Liver (tissue), 3 donors: ENCODE measurements around the gene VWA3B.

Experiments used
- FOXA1 ChIP-seq: IDR thresholded peaks from 2 replicates; pipeline ENCODE4 v1.6.1; 2016; ENCODE audit warnings: antibody characterized with exemption
- FOXA2 ChIP-seq: IDR thresholded peaks from 2 replicates; pipeline ENCODE4 v1.6.1; 2016; ENCODE audit warnings: antibody characterized with exemption
- GABPA ChIP-seq, 2 donors: IDR thresholded peaks in 1 of 2; conservative IDR thresholded peaks in 1 of 2; 2 replicates each; pipeline ENCODE4 v1.6.1; 2016; ENCODE audit warnings: antibody characterized with exemption in 2 of 2, mild to moderate bottlenecking in 1 of 2, moderate library complexity in 1 of 2
- HNF4G ChIP-seq: IDR thresholded peaks from 2 replicates; pipeline ENCODE4 v1.6.1; 2016; ENCODE audit warnings: antibody characterized with exemption
- JUND ChIP-seq, 2 donors: IDR thresholded peaks; 2 replicates each; pipeline ENCODE4 v1.6.1; 2016; ENCODE audit warnings: antibody characterized with exemption in 2 of 2
- NR2F2 ChIP-seq: IDR thresholded peaks from 2 replicates; pipeline ENCODE4 v1.6.1; 2016; ENCODE audit warnings: antibody characterized with exemption
- RAD21 ChIP-seq, 2 donors: IDR thresholded peaks; 2 replicates each; pipeline ENCODE4 v1.6.1; 2016; ENCODE audit warnings: antibody characterized with exemption in 2 of 2, mild to moderate bottlenecking in 2 of 2
- RXRA ChIP-seq, 2 donors: IDR thresholded peaks; 2 replicates each; pipeline ENCODE4 v1.6.1; 2017 to 2018; ENCODE audit warnings: antibody characterized with exemption in 2 of 2, mild to moderate bottlenecking in 1 of 2
- SP1 ChIP-seq: IDR thresholded peaks from 2 replicates; pipeline ENCODE4 v1.6.1; 2018; ENCODE audit warnings: antibody characterized with exemption, mild to moderate bottlenecking
- TAF1 ChIP-seq: conservative IDR thresholded peaks from 2 replicates; pipeline ENCODE4 v1.6.1; 2016; ENCODE audit warnings: antibody characterized with exemption, mild to moderate bottlenecking
- TF ChIP-seq, protein P1 (sequence below): fragments of 150-350 bp; IDR thresholded peaks from 2 replicates; pipeline ENCODE4 v1.5.1; 2017; ENCODE audit warnings: improper control_type of control experiment, low read depth, low read length; ENCODE audit not compliant: missing input control
- TF ChIP-seq, protein P2 (sequence below): IDR thresholded peaks from 2 replicates; pipeline ENCODE4 v1.6.1; 2016; ENCODE audit warnings: antibody characterized with exemption
- TF ChIP-seq, protein P3 (sequence below): IDR thresholded peaks from 2 replicates; pipeline ENCODE4 v1.6.1; 2016; ENCODE audit warnings: antibody characterized with exemption
- TF ChIP-seq, protein P4 (sequence below): IDR thresholded peaks from 2 replicates; pipeline ENCODE4 v1.6.1; 2016; ENCODE audit warnings: antibody characterized with exemption, mild to moderate bottlenecking
- donor health status: healthy.
- donor health status: healthy.

DNA sequence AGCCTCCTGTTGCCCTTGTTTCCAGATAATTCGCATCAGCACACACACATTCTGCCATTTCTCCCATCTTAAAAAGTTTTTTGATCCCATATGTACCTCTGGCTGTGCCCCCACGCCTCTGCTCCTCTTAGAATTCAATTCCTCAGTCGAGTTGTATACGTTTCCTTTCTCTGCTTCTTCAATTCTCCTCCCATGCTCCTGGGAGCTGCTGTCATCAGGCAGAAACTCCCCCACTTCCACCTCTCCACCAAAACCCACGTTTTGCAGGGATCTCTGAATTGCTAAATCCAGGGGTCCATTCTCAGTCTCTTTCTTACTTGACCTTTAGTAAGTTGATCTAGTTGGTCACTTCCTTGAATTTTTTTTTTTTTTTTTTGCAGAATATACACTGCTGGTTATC is 98.8 kb downstream of the VWA3B start:
- TF ChIP-seq, protein P1, sequence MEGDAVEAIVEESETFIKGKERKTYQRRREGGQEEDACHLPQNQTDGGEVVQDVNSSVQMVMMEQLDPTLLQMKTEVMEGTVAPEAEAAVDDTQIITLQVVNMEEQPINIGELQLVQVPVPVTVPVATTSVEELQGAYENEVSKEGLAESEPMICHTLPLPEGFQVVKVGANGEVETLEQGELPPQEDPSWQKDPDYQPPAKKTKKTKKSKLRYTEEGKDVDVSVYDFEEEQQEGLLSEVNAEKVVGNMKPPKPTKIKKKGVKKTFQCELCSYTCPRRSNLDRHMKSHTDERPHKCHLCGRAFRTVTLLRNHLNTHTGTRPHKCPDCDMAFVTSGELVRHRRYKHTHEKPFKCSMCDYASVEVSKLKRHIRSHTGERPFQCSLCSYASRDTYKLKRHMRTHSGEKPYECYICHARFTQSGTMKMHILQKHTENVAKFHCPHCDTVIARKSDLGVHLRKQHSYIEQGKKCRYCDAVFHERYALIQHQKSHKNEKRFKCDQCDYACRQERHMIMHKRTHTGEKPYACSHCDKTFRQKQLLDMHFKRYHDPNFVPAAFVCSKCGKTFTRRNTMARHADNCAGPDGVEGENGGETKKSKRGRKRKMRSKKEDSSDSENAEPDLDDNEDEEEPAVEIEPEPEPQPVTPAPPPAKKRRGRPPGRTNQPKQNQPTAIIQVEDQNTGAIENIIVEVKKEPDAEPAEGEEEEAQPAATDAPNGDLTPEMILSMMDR: no peak
- TF ChIP-seq JUND (IDR thresholded peaks at IDR 0.05) (no peak), NR2F2 (no peak), SP1 (no peak), RAD21 (IDR thresholded peaks at IDR 0.05) (no peak), TAF1 (no peak), GABPA (IDR thresholded peaks at IDR 0.05 in 1 of 2, conservative IDR thresholded peaks at IDR 0.05 in 1 of 2) (no peak), RXRA (IDR thresholded peaks at IDR 0.05) (no peak), HNF4G (no peak), FOXA2 (no peak), FOXA1 (no peak)
- TF ChIP-seq, protein P2, sequence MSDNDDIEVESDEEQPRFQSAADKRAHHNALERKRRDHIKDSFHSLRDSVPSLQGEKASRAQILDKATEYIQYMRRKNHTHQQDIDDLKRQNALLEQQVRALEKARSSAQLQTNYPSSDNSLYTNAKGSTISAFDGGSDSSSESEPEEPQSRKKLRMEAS: no peak
- TF ChIP-seq, protein P3, sequence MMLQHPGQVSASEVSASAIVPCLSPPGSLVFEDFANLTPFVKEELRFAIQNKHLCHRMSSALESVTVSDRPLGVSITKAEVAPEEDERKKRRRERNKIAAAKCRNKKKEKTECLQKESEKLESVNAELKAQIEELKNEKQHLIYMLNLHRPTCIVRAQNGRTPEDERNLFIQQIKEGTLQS: no peak
- TF ChIP-seq, protein P4, sequence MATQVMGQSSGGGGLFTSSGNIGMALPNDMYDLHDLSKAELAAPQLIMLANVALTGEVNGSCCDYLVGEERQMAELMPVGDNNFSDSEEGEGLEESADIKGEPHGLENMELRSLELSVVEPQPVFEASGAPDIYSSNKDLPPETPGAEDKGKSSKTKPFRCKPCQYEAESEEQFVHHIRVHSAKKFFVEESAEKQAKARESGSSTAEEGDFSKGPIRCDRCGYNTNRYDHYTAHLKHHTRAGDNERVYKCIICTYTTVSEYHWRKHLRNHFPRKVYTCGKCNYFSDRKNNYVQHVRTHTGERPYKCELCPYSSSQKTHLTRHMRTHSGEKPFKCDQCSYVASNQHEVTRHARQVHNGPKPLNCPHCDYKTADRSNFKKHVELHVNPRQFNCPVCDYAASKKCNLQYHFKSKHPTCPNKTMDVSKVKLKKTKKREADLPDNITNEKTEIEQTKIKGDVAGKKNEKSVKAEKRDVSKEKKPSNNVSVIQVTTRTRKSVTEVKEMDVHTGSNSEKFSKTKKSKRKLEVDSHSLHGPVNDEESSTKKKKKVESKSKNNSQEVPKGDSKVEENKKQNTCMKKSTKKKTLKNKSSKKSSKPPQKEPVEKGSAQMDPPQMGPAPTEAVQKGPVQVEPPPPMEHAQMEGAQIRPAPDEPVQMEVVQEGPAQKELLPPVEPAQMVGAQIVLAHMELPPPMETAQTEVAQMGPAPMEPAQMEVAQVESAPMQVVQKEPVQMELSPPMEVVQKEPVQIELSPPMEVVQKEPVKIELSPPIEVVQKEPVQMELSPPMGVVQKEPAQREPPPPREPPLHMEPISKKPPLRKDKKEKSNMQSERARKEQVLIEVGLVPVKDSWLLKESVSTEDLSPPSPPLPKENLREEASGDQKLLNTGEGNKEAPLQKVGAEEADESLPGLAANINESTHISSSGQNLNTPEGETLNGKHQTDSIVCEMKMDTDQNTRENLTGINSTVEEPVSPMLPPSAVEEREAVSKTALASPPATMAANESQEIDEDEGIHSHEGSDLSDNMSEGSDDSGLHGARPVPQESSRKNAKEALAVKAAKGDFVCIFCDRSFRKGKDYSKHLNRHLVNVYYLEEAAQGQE: no peak
